ENCODE results near the gene ANKRD13D. TPM values are rescaled to one million over a fixed set of nuclear protein-coding genes. Genes with fewer than 3 reads are reported as not detected.

Gene ANKRD13D
- total and polyA plus RNA-seq, 10 donors: 65.2 to 151 (median 126) TPM

DNA sequence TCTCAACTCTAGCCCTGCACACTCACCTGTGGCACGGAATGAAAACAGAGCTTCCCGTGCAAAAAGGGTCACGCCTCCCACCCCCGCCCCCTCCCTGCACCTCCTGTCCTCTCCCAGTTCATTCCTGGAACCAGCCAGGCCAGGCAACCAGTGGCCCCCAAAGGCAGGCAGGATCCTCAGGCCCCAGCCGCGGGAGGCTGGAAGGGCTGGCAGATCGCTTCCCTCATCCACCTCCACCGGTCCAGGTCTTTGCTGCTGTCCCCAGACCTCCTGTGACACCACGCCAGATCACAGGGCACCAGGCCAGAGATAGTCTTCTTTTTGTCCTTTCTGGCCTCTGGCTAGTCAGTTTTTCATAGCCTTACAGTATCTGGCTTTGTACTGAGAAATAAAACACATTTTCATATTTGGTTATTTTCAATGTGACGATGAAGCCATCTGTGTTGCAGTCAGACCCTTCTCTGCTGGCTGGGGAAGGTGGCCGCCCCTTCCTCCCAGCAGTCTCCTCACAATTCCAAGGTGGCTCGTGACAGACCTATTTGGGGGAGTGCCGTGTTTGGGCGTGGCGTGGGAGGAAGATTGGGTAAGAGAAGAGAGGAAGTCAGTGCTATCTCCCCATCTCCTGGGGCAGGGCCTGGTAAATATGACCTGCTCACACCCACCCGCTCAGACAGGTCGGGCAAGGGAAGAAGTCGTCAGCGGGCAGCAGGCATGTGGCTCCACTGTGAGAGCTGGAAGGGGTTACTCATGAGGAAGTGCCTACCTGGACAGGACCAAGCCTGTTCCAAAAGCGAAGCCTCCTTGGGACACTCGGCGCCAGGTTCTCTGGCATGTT lies 23.3 kb downstream of the ANKRD13D start:
- Histone ChIP-seq H3K9me3 (no peaks in the 10 kb centered on the region), H3K4me1 (peaks cover 8 to 48% (median 23%) of the 10 kb centered on the region in 6 donors), H3K27ac (peak overlapping the region in 7 of 8 donors; percentile 60 to 81 (median 73)), H3K36me3 (peaks cover 0 to 46% (median 17%) of the 10 kb centered on the region in 6 donors), H3K27me3 (replicated peaks in 1 of 7) (no peaks in the 10 kb centered on the region), H3K4me3 (peak overlapping the region in 1 of 8 donors; percentile 3)
- 62 to 75% (median 66%) methylated on average over 21 to 22 of the region's 22 CpGs for WGBS, 5 donors
- TF ChIP-seq POLR2A (IDR thresholded peaks at IDR 0.05) (no peak), POLR2AphosphoS5 (IDR thresholded peaks at IDR 0.05) (peak in 1 of 3 donors; percentile 30)
- TF ChIP-seq, protein P1, sequence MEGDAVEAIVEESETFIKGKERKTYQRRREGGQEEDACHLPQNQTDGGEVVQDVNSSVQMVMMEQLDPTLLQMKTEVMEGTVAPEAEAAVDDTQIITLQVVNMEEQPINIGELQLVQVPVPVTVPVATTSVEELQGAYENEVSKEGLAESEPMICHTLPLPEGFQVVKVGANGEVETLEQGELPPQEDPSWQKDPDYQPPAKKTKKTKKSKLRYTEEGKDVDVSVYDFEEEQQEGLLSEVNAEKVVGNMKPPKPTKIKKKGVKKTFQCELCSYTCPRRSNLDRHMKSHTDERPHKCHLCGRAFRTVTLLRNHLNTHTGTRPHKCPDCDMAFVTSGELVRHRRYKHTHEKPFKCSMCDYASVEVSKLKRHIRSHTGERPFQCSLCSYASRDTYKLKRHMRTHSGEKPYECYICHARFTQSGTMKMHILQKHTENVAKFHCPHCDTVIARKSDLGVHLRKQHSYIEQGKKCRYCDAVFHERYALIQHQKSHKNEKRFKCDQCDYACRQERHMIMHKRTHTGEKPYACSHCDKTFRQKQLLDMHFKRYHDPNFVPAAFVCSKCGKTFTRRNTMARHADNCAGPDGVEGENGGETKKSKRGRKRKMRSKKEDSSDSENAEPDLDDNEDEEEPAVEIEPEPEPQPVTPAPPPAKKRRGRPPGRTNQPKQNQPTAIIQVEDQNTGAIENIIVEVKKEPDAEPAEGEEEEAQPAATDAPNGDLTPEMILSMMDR (IDR thresholded peaks at IDR 0.05 in 8 of 11, conservative IDR thresholded peaks at IDR 0.05 in 3 of 11): no peak
- intact Hi-C loops (cut with DNase I; ENCODE audit: low total_unique reads): no loop called here
- DNase-seq: peak; percentile 83

DNA sequence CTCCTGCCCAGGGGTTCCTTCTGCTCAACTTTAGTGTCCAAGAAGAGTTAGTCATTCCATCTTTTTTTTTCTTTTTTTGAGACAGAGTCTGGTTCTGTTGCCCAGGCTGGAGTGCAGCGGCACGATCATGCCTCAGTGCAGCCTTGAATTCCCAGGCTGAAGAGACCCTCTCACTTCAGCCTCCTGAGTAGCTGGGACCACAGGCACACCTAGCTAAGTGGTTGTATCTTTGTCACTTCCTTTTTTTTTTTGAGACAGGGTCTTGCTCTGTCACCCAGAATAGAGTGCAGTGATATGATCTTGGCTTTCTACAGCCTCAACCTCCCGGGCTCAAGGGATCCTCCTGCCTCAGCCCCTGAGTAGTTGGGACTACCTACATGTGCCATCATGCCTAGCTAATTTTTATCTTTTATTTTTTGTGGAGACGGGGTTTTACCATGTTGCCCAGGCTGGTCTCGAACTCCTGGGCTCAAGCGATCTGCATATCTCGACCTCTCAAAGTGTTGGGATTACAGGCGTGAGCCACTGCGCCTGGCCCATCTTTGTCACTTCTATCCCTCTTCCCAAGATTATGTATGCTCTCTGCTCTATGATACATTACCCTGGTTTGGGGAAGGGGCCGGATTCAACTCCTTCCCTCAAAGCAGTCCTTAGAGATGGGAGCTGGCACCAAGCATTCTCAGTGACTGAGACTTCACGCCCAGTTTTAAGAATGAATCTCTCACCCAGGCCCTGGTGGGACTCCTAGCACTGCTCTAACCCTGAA lies 24.2 kb downstream of the ANKRD13D start:
- peaks cover 11 to 53% (median 28%) of the 10 kb centered on the region in 6 donors for H3K4me1 ChIP-seq
- DNase-seq: no peak
- intact Hi-C loops (cut with DNase I; ENCODE audit: low total_unique reads): no loop called here
- H3K27ac ChIP-seq: peak overlapping the region in 7 of 8 donors; percentile 60 to 81 (median 73)
- no peaks in the 10 kb centered on the region for H3K9me3 ChIP-seq
- TF ChIP-seq POLR2AphosphoS5 (IDR thresholded peaks at IDR 0.05): no peak
- TF ChIP-seq, protein P1 (IDR thresholded peaks at IDR 0.05 in 8 of 11, conservative IDR thresholded peaks at IDR 0.05 in 3 of 11): no peak
- TF ChIP-seq POLR2A (IDR thresholded peaks at IDR 0.05): no peak
- H3K27me3 ChIP-seq (replicated peaks in 1 of 7): no peaks in the 10 kb centered on the region
- peak overlapping the region in 1 of 8 donors; percentile 3 for H3K4me3 ChIP-seq
- WGBS, 5 donors: 87 to 92% (median 91%) methylated on average over 11 of the region's 11 CpGs
- peaks cover 0 to 37% (median 12%) of the 10 kb centered on the region in 6 donors for H3K36me3 ChIP-seq

DNA sequence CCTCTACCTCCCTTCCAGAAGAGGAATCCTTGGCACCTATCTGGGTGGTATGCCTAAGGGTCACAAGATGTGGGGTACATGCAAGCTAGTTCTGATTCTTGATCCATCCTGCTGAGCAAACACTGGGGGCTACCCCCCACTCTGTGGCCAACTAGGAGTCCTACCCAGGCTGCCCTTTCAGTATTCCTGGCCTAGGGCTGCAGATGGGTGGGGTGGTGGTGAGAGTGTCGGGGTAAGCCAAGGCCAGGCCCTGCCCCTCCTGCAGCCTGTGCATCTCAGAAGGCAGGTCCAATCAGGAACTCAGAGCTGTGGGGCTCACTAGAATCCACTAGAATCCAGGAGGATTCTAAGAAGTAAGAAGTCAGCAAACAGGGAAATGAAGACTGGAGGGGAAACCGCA lies 25.1 kb downstream of the ANKRD13D start:
- WGBS, 5 donors: 83 to 95% (median 88%) methylated on average over 1 to 2 of the region's 2 CpGs
- Histone ChIP-seq H3K27me3 (replicated peaks in 1 of 7) (no peaks in the 10 kb centered on the region), H3K27ac (no peak overlapping the region), H3K4me3 (no peak overlapping the region), H3K36me3 (peaks cover 0 to 28% (median 9%) of the 10 kb centered on the region in 6 donors), H3K4me1 (peaks cover 11 to 62% (median 37%) of the 10 kb centered on the region in 6 donors), H3K9me3 (no peaks in the 10 kb centered on the region)
- TF ChIP-seq POLR2A (IDR thresholded peaks at IDR 0.05): no peak
- TF ChIP-seq POLR2AphosphoS5 (IDR thresholded peaks at IDR 0.05): no peak
- TF ChIP-seq, protein P1 (IDR thresholded peaks at IDR 0.05 in 8 of 11, conservative IDR thresholded peaks at IDR 0.05 in 3 of 11): no peak
- intact Hi-C loops (cut with DNase I; ENCODE audit: low total_unique reads): no loop called here
- no peak for DNase-seq
